ENCODE results near the gene GNGT2. TPM values are rescaled to one million over a fixed set of nuclear protein-coding genes. Genes with fewer than 3 reads are reported as not detected.

Gene GNGT2
- polyA plus RNA-seq, 3 donors, result 16.0 to 25.1 (median 16.7) TPM

DNA sequence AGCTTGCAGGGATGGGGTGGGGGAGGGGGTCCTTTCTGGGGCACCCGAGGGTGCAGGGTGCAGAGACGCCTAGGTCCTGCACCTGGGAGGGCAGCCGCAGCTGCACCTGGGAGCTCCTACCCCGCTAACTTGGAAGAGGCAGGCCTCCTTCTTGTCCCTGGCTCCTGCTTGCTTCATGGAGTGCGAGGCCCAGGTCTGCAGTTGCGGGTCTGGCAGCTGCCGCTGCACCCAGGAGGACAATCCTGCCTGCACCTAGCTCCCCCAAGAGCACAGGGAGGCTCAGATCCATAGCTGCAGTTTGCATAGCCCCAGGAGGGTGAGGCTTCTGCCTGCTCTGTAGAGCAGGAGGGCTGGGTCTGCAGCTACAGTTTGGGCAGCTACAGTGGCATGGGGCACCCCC is 26.6 kb downstream of the GNGT2 start:
- peaks cover 0 to 4% of the 10 kb centered on the region in 2 donors for H3K36me3 Mint-ChIP-seq

DNA sequence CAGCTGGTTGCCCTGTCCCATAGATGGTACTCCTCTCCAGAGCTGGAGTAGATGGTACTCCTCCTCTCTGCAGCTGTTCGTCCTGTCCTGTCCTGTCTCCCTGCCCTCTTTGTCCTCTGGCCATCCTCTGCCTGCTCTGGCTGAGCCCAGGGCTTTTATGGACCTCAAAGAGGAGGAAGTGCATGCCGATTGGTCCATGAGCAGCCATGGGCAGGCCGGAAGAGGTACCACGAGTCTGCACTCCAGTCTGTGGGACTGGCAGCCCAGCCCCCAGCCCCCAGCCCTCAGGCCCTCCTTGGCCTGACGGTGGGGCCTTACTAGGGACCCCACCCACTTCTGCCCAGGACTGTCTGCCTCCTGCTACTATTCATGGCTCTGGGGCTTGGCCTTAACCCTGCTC is 27.0 kb downstream of the GNGT2 start:
- Mint-ChIP-seq H3K9me3 (peaks cover 26 to 45% (median 35%) of the 10 kb centered on the region in 7 donors), H3K36me3 (peaks cover 0 to 4% of the 10 kb centered on the region in 2 donors), H3K4me3 (peak overlapping the region in 1 of 2 donors; percentile 30), H3K27ac (peak overlapping the region in 1 of 7 donors; percentile 70), H3K27me3 (ENCODE audit: low read depth in 3 of 3) (peaks cover 6 to 11% (median 7%) of the 10 kb centered on the region in 3 donors), H3K4me1 (peaks cover 2% of the 10 kb centered on the region)
- H3K27me3 ChIP-seq (ENCODE audit: control insufficient read depth in 2 of 2, insufficient read depth in 2 of 2, low read length in 2 of 2), result no peaks in the 10 kb centered on the region
- H3K9ac ChIP-seq (ENCODE audit: insufficient read depth, low read length, poor library complexity, severe bottlenecking), result no peak overlapping the region
- intact Hi-C loops (cut with micrococcal nuclease), result loop anchor here (5.0 to 10.0 kb wide), 2 partner anchors 101 to 209 kb away; no protein-coding TSS in a partner anchor
- no peaks in the 10 kb centered on the region for H4K20me1 ChIP-seq (ENCODE audit: insufficient read depth, low read length)
- no peaks in the 10 kb centered on the region for H3K36me3 ChIP-seq (replicated peaks in 1 of 2; ENCODE audit: control insufficient read depth in 1 of 2, insufficient read depth in 2 of 2, low read length in 2 of 2)
- no peak overlapping the region for H3K27ac ChIP-seq (ENCODE audit: low read depth in 1 of 2, low read length in 2 of 2)
- 90% methylated on average over 4 of the region's 5 CpGs for WGBS (ENCODE audit: insufficient coverage)
- H3K4me2 ChIP-seq (replicated peaks; ENCODE audit: extremely low read depth, low read length, poor library complexity, severe bottlenecking), result no peak overlapping the region
- H3K4me3 ChIP-seq (replicated peaks in 1 of 3; ENCODE audit: low read depth in 2 of 3, low read length in 3 of 3), result no peak overlapping the region
- H2AFZ ChIP-seq (ENCODE audit: insufficient read depth, low read depth, low read length, poor library complexity, severe bottlenecking), result no peak overlapping the region
- peaks cover 0 to 3% of the 10 kb centered on the region in 2 donors for H3K4me1 ChIP-seq (ENCODE audit: control insufficient read depth in 1 of 2, insufficient read depth in 2 of 2, low read length in 2 of 2)
- H3K79me2 ChIP-seq (ENCODE audit: insufficient read depth, low read length), result no peaks in the 10 kb centered on the region
- TF ChIP-seq, protein P1, sequence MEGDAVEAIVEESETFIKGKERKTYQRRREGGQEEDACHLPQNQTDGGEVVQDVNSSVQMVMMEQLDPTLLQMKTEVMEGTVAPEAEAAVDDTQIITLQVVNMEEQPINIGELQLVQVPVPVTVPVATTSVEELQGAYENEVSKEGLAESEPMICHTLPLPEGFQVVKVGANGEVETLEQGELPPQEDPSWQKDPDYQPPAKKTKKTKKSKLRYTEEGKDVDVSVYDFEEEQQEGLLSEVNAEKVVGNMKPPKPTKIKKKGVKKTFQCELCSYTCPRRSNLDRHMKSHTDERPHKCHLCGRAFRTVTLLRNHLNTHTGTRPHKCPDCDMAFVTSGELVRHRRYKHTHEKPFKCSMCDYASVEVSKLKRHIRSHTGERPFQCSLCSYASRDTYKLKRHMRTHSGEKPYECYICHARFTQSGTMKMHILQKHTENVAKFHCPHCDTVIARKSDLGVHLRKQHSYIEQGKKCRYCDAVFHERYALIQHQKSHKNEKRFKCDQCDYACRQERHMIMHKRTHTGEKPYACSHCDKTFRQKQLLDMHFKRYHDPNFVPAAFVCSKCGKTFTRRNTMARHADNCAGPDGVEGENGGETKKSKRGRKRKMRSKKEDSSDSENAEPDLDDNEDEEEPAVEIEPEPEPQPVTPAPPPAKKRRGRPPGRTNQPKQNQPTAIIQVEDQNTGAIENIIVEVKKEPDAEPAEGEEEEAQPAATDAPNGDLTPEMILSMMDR (IDR thresholded peaks at IDR 0.05), result no peak
- H3K9me3 ChIP-seq (replicated peaks in 1 of 2; ENCODE audit: control insufficient read depth in 1 of 2, insufficient read depth in 1 of 2, low read length in 2 of 2), result peaks cover 33 to 36% of the 10 kb centered on the region in 2 donors
- DNase-seq, result no peak

More for the DNA sequence above, 26.6 kb downstream of the GNGT2 start:
- Histone ChIP-seq H3K36me3 (replicated peaks in 1 of 2; ENCODE audit: control insufficient read depth in 1 of 2, insufficient read depth in 2 of 2, low read length in 2 of 2) (no peaks in the 10 kb centered on the region), H3K9ac (ENCODE audit: insufficient read depth, low read length, poor library complexity, severe bottlenecking) (no peak overlapping the region), H2AFZ (ENCODE audit: insufficient read depth, low read depth, low read length, poor library complexity, severe bottlenecking) (no peak overlapping the region), H3K4me1 (ENCODE audit: control insufficient read depth in 1 of 2, insufficient read depth in 2 of 2, low read length in 2 of 2) (peaks cover 0 to 3% of the 10 kb centered on the region in 2 donors), H3K4me2 (replicated peaks; ENCODE audit: extremely low read depth, low read length, poor library complexity, severe bottlenecking) (no peak overlapping the region), H3K9me3 (replicated peaks in 1 of 2; ENCODE audit: control insufficient read depth in 1 of 2, insufficient read depth in 1 of 2, low read length in 2 of 2) (peaks cover 33 to 36% of the 10 kb centered on the region in 2 donors), H3K79me2 (ENCODE audit: insufficient read depth, low read length) (no peaks in the 10 kb centered on the region), H3K4me3 (replicated peaks in 1 of 3; ENCODE audit: low read depth in 2 of 3, low read length in 3 of 3) (no peak overlapping the region), H4K20me1 (ENCODE audit: insufficient read depth, low read length) (no peaks in the 10 kb centered on the region), H3K27me3 (ENCODE audit: control insufficient read depth in 2 of 2, insufficient read depth in 2 of 2, low read length in 2 of 2) (no peaks in the 10 kb centered on the region), H3K27ac (ENCODE audit: low read depth in 1 of 2, low read length in 2 of 2) (no peak overlapping the region)
- H3K9me3 Mint-ChIP-seq, result peaks cover 26 to 45% (median 35%) of the 10 kb centered on the region in 7 donors
- WGBS (ENCODE audit: insufficient coverage), result 97% methylated on average over 7 of the region's 7 CpGs
- peaks cover 2% of the 10 kb centered on the region for H3K4me1 Mint-ChIP-seq
- TF ChIP-seq, protein P1 (IDR thresholded peaks at IDR 0.05), result no peak
- intact Hi-C loops (cut with micrococcal nuclease), result loop anchor here (5.0 to 10.0 kb wide), 2 partner anchors 101 to 208 kb away; no protein-coding TSS in a partner anchor
- no peak overlapping the region for H3K4me3 Mint-ChIP-seq
- no peak overlapping the region for H3K27ac Mint-ChIP-seq
- H3K27me3 Mint-ChIP-seq (ENCODE audit: low read depth in 3 of 3), result peaks cover 6 to 9% (median 7%) of the 10 kb centered on the region in 3 donors
- DNase-seq, result no peak
